Thyroid gland (tissue), 4 donors: ENCODE results near the gene ILRUN. TPM values are rescaled to one million over a fixed set of nuclear protein-coding genes. Genes with fewer than 3 reads are reported as not detected.
"Not testable (repeated sequence)": the region's sequence is repeated elsewhere in the genome, so short reads cannot be mapped to it uniquely, and the experiment has no call there.

Experiments used
- DNase-seq, 2 donors: peaks; one replicate each; pipeline ENCODE4 v3.0.0-alpha.2; 2019
- H3K27ac ChIP-seq, 3 donors: fragments of 200-600 bp; sonication (generic); 1 replicate in 2 of 3; 2 replicates in 1 of 3; pipeline ENCODE4 v1.5.1; 2016 to 2019; ENCODE audit warnings: mild to moderate bottlenecking in 1 of 3, moderate library complexity in 1 of 3
- H3K27me3 ChIP-seq: fragments of 200-600 bp; sonication (generic); one replicate; pipeline ENCODE4 v1.5.1; 2019
- H3K36me3 ChIP-seq, 2 donors: fragments of 200-600 bp; sonication (generic); one replicate each; pipeline ENCODE4 v1.5.1; 2016 to 2019
- H3K4me1 ChIP-seq, 2 donors: fragments of 200-600 bp; sonication (generic); one replicate each; pipeline ENCODE4 v1.5.1; 2017 to 2019
- H3K4me3 ChIP-seq, 3 donors: fragments of 200-600 bp; sonication (generic); replicated peaks in 1 of 3; 1 replicate in 2 of 3; 2 replicates in 1 of 3; pipeline ENCODE4 v1.5.1; 2016; ENCODE audit warnings: mild to moderate bottlenecking in 1 of 3
- H3K9me3 ChIP-seq: fragments of 200-600 bp; sonication (generic); one replicate; pipeline ENCODE4 v1.5.1; 2017
- POLR2A ChIP-seq, 2 donors: fragments of 450-650 bp; IDR thresholded peaks; one replicate each; pipeline ENCODE4 v1.6.1; 2017; ENCODE audit warnings: antibody characterized with exemption in 2 of 2, mild to moderate bottlenecking in 2 of 2, moderate library complexity in 1 of 2
- WGBS, 2 donors: methylation state at CpG; one replicate each; pipeline ENCODE4 v1.1.5; 2017; 5-methylcytosine and 5-hydroxymethylcytosine counted together
- intact Hi-C: fragments of 100-400 bp; cut with DNase I; formaldehyde crosslinking; loops from one replicate; pipeline ENCODE4 v1.15.1; 2023
- total RNA-seq, 4 donors: library from RNA; depleted of rRNA; stranded (reverse); fragments of >200 nt; gene quantifications; one replicate each; pipeline ENCODE4 v1.2.3, GENCODE V29; 2016
- TF ChIP-seq, protein P1 (sequence below), 6 experiments: fragments of 200-600 bp in 3 of 6; fragments of 450-650 bp in 3 of 6; sonication (generic) in 3 of 6; IDR thresholded peaks; one replicate each; pipeline ENCODE4 v1.5.1; 2016 to 2019; ENCODE audit warnings: antibody characterized with exemption in 6 of 6, mild to moderate bottlenecking in 2 of 6, inconsistent platforms in 1 of 6, moderate library complexity in 1 of 6

Gene ILRUN
- total RNA-seq, 4 donors from 2014 or later, result 76.5 to 107 (median 89.0) TPM

DNA sequence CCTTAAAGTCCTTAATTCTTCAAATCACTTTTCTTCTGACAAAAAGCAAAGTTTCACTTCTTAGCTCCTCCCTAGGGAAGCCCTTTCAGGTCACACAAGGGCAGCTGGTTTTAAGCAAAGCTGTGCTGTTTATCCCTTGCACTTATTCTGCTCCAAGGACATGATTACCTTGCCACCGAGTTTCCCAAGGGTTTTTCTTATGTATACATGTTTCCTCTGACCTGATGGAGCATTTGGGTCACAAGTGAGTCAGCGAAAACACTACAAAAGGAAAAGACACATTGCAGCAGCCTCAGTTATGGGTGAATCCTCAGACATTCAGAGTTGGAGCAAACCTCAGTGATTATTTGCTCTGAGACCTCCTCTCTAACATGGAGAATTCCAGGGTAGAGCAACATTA, 26.6 kb upstream of the ILRUN start:
- H3K36me3 ChIP-seq, result no peaks in the 10 kb centered on the region
- H3K4me3 ChIP-seq, result no peak overlapping the region
- no peaks in the 10 kb centered on the region for H3K27me3 ChIP-seq
- WGBS, 2 donors, result 50 to 61% methylated on average over 2 of the region's 2 CpGs
- H3K27ac ChIP-seq, result no peak overlapping the region
- DNase-seq, result no peak
- TF ChIP-seq POLR2A (IDR thresholded peaks at IDR 0.05), result no peak
- TF ChIP-seq, protein P1, sequence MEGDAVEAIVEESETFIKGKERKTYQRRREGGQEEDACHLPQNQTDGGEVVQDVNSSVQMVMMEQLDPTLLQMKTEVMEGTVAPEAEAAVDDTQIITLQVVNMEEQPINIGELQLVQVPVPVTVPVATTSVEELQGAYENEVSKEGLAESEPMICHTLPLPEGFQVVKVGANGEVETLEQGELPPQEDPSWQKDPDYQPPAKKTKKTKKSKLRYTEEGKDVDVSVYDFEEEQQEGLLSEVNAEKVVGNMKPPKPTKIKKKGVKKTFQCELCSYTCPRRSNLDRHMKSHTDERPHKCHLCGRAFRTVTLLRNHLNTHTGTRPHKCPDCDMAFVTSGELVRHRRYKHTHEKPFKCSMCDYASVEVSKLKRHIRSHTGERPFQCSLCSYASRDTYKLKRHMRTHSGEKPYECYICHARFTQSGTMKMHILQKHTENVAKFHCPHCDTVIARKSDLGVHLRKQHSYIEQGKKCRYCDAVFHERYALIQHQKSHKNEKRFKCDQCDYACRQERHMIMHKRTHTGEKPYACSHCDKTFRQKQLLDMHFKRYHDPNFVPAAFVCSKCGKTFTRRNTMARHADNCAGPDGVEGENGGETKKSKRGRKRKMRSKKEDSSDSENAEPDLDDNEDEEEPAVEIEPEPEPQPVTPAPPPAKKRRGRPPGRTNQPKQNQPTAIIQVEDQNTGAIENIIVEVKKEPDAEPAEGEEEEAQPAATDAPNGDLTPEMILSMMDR (IDR thresholded peaks at IDR 0.05), result no peak
- H3K9me3 ChIP-seq, result no peaks in the 10 kb centered on the region
- H3K4me1 ChIP-seq, result no peaks in the 10 kb centered on the region
- intact Hi-C loops, result no loop called here

DNA sequence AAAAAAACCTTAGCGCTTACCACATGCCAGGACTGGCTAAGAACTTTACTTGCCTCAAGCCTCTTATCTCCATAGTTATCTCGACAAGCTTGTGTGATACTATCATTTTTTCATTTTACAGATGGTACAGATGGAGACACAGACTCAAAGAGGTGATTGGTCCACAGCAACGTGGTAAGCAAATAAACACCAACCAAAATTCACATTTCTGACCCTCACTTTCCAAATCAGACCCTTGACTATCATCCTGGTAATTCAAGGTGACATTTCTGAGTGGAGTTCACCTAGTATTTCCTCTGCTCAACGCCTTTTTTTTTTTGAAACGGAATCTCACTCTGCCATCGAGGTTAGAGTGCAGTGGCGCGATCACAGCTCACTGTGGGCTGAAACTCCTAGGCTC, 25.9 kb upstream of the ILRUN start:
- Histone ChIP-seq H3K27ac (no peak overlapping the region), H3K9me3 (no peaks in the 10 kb centered on the region), H3K4me3 (no peak overlapping the region), H3K4me1 (no peaks in the 10 kb centered on the region), H3K36me3 (no peaks in the 10 kb centered on the region), H3K27me3 (no peaks in the 10 kb centered on the region)
- intact Hi-C loops, result no loop called here
- DNase-seq, result no peak
- WGBS, 2 donors, result 66 to 69% methylated on average over 8 of the region's 8 CpGs
- TF ChIP-seq, protein P1 (IDR thresholded peaks at IDR 0.05), result no peak
- no peak for TF ChIP-seq POLR2A (IDR thresholded peaks at IDR 0.05)

DNA sequence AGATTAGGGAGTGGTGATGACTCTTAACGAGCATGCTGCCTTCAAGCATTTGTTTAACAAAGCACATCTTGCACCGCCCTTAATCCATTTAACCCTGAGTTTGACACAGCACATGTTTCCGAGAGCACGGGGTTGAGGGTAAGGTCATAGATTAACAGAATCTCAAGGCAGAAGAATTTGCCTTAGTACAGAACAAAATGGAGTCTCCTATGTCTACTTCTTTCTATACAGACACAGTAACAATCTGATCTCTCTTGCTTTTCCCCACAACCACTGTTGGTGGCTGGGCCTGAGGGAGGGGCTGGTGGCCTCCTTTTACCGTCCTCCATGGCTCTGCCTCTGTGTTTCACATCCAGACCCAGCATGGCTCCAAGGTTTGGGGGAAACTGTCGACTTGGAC, 23.6 kb upstream of the ILRUN start:
- H3K4me1 ChIP-seq, H3K9me3 ChIP-seq, H3K4me3 ChIP-seq, H3K27me3 ChIP-seq, H3K36me3 ChIP-seq, intact Hi-C loops, DNase-seq, H3K27ac ChIP-seq: not testable (repeated sequence)
- 40 to 49% methylated on average over 6 of the region's 6 CpGs for WGBS, 2 donors

DNA sequence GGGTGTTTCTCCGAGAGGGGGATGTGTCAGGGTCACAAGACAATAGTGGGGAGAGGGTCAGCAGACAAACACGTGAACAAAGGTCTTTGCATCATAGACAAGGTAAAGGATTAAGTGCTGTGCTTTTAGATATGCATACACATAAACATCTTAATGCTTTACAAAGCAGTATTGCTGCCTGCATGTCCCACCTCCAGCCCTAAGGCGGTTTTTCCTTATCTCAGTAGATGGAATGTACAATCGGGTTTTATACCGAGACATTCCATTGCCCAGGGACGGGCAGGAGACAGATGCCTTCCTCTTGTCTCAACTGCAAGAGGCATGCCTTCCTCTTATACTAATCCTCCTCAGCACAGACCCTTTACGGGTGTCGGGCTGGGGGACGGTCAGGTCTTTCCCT, 23.1 kb upstream of the ILRUN start:
- intact Hi-C loops, DNase-seq, H3K4me3 ChIP-seq, H3K9me3 ChIP-seq, H3K36me3 ChIP-seq, H3K27me3 ChIP-seq, H3K4me1 ChIP-seq, H3K27ac ChIP-seq: not testable (repeated sequence)
- 31 to 34% methylated on average over 8 to 9 of the region's 9 CpGs for WGBS, 2 donors

DNA sequence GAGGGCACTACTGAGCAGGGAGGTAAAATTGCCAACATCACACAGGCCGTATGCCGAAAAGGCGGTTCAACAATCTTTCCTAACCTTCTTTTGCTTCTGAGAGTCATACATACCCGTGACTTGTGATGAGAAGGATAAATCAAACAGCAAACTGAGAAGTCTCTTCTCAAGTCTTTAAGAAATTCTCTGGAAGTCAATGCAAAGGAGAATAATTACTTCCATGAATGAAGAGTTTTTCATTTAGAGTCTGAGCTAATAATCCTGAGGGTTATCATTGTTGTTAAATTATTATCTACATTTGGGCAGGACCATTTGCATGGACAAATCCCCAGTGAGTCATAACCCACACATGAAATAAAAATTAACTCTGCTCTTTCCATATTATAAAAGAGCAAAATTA, 22.4 kb upstream of the ILRUN start:
- H3K4me1 ChIP-seq, result no peaks in the 10 kb centered on the region
- WGBS, 2 donors, result 87 to 88% methylated on average over 4 of the region's 4 CpGs
- no peak overlapping the region for H3K27ac ChIP-seq
- no peak for TF ChIP-seq POLR2A (IDR thresholded peaks at IDR 0.05)
- TF ChIP-seq, protein P1 (IDR thresholded peaks at IDR 0.05), result no peak
- H3K27me3 ChIP-seq, result no peaks in the 10 kb centered on the region
- intact Hi-C loops, result no loop called here
- no peak overlapping the region for H3K4me3 ChIP-seq
- H3K36me3 ChIP-seq, result no peaks in the 10 kb centered on the region
- no peak for DNase-seq
- no peaks in the 10 kb centered on the region for H3K9me3 ChIP-seq

DNA sequence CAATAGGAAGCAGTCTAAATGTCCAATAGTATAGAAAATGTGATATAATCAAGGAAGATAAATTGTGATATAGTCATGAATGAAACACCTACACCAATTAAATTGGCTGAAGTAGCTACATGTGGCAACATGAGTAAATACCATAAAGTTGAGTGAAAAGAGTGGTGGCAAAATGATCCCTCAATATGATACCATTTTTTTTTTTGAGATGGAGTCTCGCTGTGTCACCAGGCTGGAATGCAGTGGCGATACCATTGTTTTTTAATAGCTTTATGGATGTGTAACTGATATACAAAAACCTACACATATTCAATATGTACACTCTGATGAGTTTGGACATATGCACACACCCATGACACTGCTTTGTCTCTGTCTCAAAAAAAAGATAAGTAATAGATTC, 20.9 kb upstream of the ILRUN start:
- Histone ChIP-seq H3K4me3 (no peak overlapping the region), H3K27me3 (no peaks in the 10 kb centered on the region), H3K27ac (no peak overlapping the region), H3K36me3 (no peaks in the 10 kb centered on the region), H3K9me3 (no peaks in the 10 kb centered on the region), H3K4me1 (no peaks in the 10 kb centered on the region)
- no peak for DNase-seq
- no peak for TF ChIP-seq POLR2A (IDR thresholded peaks at IDR 0.05)
- TF ChIP-seq, protein P1 (IDR thresholded peaks at IDR 0.05), result no peak
- WGBS, 2 donors, result 92 to 93% methylated on average over 2 of the region's 2 CpGs
- intact Hi-C loops, result no loop called here
